HG03108 (cell line): ENCODE measurements around the gene ZSCAN5A.
"Not testable (repeated sequence)": the region's sequence is repeated elsewhere in the genome, so short reads cannot be mapped to it uniquely, and the experiment has no call there.

Experiments
- ATAC-seq: cut with Tn5 transposase; IDR thresholded peaks from one replicate; pipeline ENCODE4 v1.9.1; 2021; ENCODE audit warnings: moderate library complexity; ENCODE audit not compliant: unreplicated experiment

ZSCAN5A gene

GRCh38 chr19:56217039-56217949, 97.3 kb downstream of the ZSCAN5A start:
- no peak for ATAC-seq

- no peak for ATAC-seq
Measured at GRCh38 chr19:56211718-56212117, 102.9 kb downstream of the ZSCAN5A start.

GRCh38 chr19:56210036-56210435, 104.6 kb downstream of the ZSCAN5A start:
- not testable (repeated sequence) for ATAC-seq

- ATAC-seq, result no peak
Measured at GRCh38 chr19:56209091-56209490, 105.5 kb downstream of the ZSCAN5A start.

- ATAC-seq, result not testable (repeated sequence)
Measured at GRCh38 chr19:56207581-56207980, 107.1 kb downstream of the ZSCAN5A start.

- ATAC-seq, result no peak
Measured at GRCh38 chr19:56201973-56202372, 112.7 kb downstream of the ZSCAN5A start, which contains the start of gene ZSCAN5C. TSS of gene ZSCAN5C (plus strand) at chr19:56202273. CDS start at chr19:56205914, 3,641 bp downstream.

GRCh38 chr19:56199687-56200086, 115.0 kb downstream of the ZSCAN5A start:
- no peak for ATAC-seq

- ATAC-seq, result not testable (repeated sequence)
Measured at GRCh38 chr19:56197646-56198045, 117.0 kb downstream of the ZSCAN5A start, which contains the start of gene ZSCAN5B. TSS of gene ZSCAN5B (minus strand) at chr19:56197783. CDS start at chr19:56193052, 4,731 bp downstream.

GRCh38 chr19:56193981-56194640, 120.5 kb downstream of the ZSCAN5A start:
- no peak for ATAC-seq

GRCh38 chr19:56191711-56192110, 122.9 kb downstream of the ZSCAN5A start:
- ATAC-seq, result no peak

GRCh38 chr19:56191115-56191514, 123.5 kb downstream of the ZSCAN5A start:
- no peak for ATAC-seq

GRCh38 chr19:56189785-56190184, 124.9 kb downstream of the ZSCAN5A start:
- no peak for ATAC-seq

GRCh38 chr19:56177564-56178243, 136.9 kb downstream of the ZSCAN5A start:
- no peak for ATAC-seq

GRCh38 chr19:56176881-56177280, 137.8 kb downstream of the ZSCAN5A start:
- no peak for ATAC-seq

GRCh38 chr19:56176310-56176709, 138.3 kb downstream of the ZSCAN5A start:
- ATAC-seq, result not testable (repeated sequence)

- ATAC-seq, result not testable (repeated sequence)
Measured at GRCh38 chr19:56175861-56176307, 138.8 kb downstream of the ZSCAN5A start, which contains the start of gene GALP. TSS of gene GALP (plus strand) at chr19:56176008. CDS start at chr19:56177109, 1,101 bp downstream.

- no peak for ATAC-seq
Measured at GRCh38 chr19:56174550-56174949, 140.1 kb downstream of the ZSCAN5A start.

GRCh38 chr19:56174086-56174485, 140.6 kb downstream of the ZSCAN5A start:
- no peak for ATAC-seq
